ENCODE results near the gene SPNS3.

Gene SPNS3

GRCh38 chr17:4469552-4469951 is 35.8 kb downstream of the SPNS3 start:
- no peak for DNase-seq (ENCODE audit: low read depth, low spot score)

GRCh38 chr17:4472286-4472685 is 38.5 kb downstream of the SPNS3 start:
- no peak for DNase-seq (ENCODE audit: low read depth, low spot score)

- no peak for DNase-seq (ENCODE audit: low read depth, low spot score)
These were observed 40.4 kb downstream of the SPNS3 start for GRCh38 chr17:4474093-4474492.

- DNase-seq (ENCODE audit: low read depth, low spot score), result no peak
These were observed 41.3 kb downstream of the SPNS3 start for GRCh38 chr17:4475001-4475400.

- no peak for DNase-seq (ENCODE audit: low read depth, low spot score)
These were observed 41.7 kb downstream of the SPNS3 start for GRCh38 chr17:4475463-4475862.

DNA sequence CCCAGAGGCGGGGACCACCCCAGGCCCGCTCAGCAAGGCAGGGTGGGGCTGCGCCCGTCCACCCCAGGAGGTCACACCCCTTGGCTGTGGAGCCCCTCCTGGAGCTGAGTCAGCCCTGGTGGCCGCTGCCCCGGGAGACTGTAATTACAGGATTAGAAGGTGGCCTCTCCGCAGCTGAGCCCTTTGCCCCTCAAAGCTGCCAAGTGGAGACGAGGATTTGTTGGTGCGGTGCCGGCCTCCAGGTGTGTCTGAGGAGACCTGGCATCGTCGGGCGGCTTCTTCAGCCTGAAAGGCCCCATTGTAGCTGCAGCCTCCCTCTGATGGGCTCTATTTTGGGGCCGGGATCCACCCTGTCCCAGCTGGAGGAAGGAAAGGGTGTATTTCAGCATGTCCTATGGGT is 42.3 kb downstream of the SPNS3 start:
- DNase-seq (ENCODE audit: low read depth, low spot score), result no peak

DNA sequence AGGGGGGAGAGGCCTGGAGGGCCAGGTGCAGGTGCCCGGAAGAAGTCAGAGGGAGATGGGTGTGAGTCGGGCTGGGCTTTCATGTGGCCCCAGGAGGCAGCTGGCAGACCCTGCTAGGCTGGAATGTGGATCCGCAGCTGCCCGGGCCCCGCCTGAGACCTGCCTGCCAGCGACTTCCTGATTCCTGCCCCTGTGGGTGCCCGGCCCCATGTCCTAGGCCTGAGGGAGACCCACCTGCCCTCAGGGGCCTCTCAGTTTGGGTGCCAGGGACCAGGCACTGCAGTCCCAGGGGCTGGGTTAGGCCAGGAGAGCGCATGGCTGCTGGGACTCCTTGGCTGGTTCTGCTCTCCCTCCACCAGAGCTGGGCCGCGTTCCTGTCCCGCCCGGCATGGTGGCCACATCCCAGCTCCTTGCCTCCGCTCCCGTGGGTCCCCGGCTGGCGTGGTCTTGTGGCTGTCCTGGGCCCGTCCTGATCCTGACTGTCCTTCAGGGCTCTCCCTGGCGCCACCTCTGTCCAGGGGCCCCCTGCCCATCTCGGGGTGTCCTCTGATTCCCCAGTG is 42.9 kb downstream of the SPNS3 start:
- no peak for DNase-seq (ENCODE audit: low read depth, low spot score)

GRCh38 chr17:4477255-4477791 is 43.6 kb downstream of the SPNS3 start:
- DNase-seq (ENCODE audit: low read depth, low spot score), result no peak

DNA sequence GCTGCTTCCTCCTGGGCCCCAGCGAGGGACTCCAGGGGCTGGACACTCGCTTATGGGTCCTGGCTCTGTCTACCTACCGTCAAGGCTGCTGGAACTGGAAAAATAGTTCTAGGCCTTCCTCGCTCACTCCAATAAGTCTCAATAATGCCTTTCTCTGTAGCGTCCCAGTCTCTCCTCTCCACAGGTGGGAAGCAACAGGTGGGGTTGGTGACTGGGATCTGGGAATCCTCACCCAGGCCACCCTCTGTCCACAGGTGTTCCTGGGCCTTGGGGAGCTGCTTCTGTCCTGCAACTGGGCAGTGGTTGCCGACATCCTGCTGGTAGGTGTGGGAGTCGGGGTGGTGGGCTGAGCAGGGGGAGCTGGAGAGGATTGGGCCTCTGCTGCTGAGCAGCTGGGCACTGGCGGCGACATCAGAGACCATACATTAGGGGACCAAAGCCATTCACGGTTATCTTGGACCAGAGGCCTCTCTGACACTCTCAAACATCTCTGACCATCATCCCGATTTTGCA is 44.6 kb downstream of the SPNS3 start:
- no peak for DNase-seq (ENCODE audit: low read depth, low spot score)

DNA sequence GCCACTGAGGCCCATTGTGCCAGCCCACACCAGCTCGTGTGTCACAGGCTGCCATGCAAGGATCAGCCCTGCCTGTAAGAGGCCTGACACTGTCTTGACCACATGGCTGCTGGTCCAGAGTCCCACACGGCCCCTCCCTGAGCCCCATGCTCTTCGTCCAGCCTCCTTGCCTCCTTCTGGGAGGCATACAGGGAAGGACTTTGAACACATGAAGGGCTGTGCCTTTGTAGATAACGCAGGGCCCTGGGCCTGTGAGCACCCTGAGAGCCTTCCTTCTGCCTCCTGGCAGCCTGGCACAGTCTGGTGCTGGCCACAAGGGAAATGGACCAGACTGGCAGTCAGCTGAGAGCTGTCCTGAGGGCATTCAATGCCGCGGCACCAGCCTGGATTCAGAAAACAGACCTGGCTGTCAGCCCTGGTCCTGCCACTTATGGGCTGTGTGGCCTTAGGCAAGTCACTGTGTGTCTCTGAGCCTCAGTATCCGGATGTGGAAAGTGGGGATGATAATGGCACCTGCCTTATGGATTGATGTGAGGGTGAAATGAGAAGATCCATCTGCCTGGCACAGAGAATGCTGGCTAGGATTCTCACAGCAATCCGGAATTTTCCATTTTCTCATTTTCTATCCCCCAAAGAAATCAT is 45.7 kb downstream of the SPNS3 start:
- no peak for DNase-seq (ENCODE audit: low read depth, low spot score)

- DNase-seq (ENCODE audit: low read depth, low spot score), result no peak
These were observed 46.4 kb downstream of the SPNS3 start for GRCh38 chr17:4479982-4480751.

- DNase-seq (ENCODE audit: low read depth, low spot score), result no peak
These were observed 47.5 kb downstream of the SPNS3 start for GRCh38 chr17:4480929-4481898.

GRCh38 chr17:4482338-4483011 is 48.7 kb downstream of the SPNS3 start:
- no peak for DNase-seq (ENCODE audit: low read depth, low spot score)

DNA sequence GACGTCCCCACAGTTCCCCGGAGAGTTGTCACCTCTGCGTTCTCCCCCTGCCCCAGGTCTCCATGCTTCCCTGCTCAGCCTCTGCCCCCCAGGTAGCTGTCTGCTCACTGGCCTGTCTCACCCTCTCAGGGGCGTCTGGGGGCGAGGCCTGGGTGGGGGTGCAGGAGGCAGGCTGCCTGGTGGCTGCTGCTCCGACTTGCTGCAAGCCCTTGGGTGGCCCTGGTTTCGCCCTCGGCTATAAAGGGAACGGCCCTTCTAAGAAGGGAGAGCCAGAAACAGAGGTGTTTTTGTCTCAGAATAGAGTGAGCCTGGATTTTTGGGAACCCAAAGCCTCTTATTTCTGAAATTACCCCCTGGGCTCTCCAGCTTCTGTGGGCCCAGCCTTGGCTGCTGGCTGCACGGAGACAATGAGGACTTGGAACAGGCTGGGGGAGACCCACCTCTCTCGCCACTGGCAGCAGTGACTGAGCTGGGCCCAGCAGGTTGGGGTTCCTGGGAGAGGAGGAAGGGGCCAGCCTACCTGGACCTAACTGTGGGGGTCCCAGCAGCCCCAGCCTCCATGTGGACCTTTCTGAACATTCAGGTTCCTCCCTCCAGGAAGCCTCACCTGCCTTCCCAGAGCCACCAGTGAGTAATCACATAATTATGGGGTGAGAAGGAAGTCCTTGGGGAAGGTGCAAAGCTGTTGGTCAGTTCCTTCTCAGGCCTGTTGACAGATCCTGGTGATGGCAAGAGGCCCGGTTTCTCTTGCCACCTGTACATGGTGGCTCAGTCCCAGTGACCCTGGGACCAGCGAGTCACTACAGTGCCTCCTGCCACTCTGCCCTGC is 49.5 kb downstream of the SPNS3 start:
- no peak for DNase-seq (ENCODE audit: low read depth, low spot score)

DNA sequence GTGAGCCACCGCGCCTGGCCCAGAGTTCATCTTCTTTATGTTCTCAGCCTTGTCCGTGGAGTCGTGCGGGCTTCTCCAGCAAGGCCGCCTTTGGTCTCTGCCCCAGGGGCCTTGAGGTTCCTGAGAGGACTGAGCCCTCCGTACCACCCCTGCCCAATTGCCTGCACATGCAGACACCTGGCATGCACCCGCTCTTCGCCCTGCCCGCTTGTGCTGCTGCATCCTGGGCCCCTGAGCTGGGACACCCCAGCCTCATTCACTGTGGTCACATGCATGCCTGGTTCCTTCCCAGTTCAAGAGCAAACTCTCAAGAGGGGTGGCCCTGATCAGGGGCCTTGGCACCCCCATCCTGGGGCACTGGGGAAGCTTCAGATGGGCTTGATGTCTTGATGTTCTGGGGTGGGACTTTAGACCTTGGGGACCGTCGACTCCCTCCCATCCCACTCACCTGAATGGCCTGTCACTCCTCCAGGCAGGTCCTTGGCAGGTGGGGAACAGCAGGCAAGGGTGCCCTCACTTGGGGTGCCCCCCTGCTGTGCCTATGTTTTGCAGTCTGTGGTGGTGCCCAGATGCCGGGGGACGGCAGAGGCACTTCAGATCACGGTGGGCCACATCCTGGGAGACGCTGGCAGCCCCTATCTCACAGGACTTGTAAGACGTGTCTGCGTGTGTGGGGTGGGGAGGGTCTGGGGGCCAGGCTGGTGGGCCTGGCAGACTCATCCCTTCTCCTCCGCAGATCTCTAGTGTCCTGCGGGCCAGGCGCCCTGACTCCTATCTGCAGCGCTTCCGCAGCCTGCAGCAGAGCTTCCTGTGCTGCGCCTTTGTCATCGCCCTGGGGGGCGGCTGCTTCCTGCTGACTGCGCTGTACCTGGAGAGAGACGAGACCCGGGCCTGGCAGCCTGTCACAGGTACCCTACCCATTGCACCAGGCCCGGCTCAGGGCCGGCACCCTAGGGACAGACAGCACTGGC is 52.2 kb downstream of the SPNS3 start:
- no peak for DNase-seq (ENCODE audit: low read depth, low spot score)

GRCh38 chr17:4487296-4487695 is 53.6 kb downstream of the SPNS3 start:
- DNase-seq (ENCODE audit: low read depth, low spot score), result no peak

- DNase-seq (ENCODE audit: low read depth, low spot score), result no peak
These were observed 54.3 kb downstream of the SPNS3 start for GRCh38 chr17:4487820-4488716.
